MCF 10A (cell line): ENCODE measurements around the gene TLN1. TPM values are rescaled to one million over a fixed set of nuclear protein-coding genes. Genes with fewer than 3 reads are reported as not detected.

Source experiments
- BruUV-seq: library from RNA; stranded (reverse); fragments of 400-500 nt; replicated peaks from 2 replicates; lab custom pipeline; 2021; lab: Mats Ljungman, UMichigan
- CTCF ChIA-PET: fragments of 300-600 bp; sonication (Branson Sonifier 250); formaldehyde crosslinking; extraction: SDS; loops from one replicate; lab custom pipeline; 2021; ENCODE audit warnings: antibody characterized with exemption, inconsistent platforms; lab: Yijun Ruan, JAX
- POLR2A ChIA-PET: fragments of 300-600, 350-650 bp; sonication (Branson Sonifier 250); formaldehyde crosslinking; extraction: SDS; loops from one replicate; lab custom pipeline; 2020; ENCODE audit warnings: antibody characterized with exemption, inconsistent platforms; lab: Yijun Ruan, JAX
- DNase-seq: peaks from one replicate; pipeline ENCODE4 v3.0.0-alpha.2; 2018; ENCODE audit not compliant: unreplicated experiment
- H3K27ac Mint-ChIP-seq: one replicate; pipeline ENCODE4 v1.8.0; 2022; ENCODE audit warnings: mild to moderate bottlenecking, low read depth, mixed read lengths; ENCODE audit not compliant: unreplicated experiment
- H3K27me3 Mint-ChIP-seq: one replicate; pipeline ENCODE4 v1.8.0; 2022; ENCODE audit warnings: mixed read lengths; ENCODE audit not compliant: insufficient read depth, unreplicated experiment
- H3K36me3 Mint-ChIP-seq: one replicate; pipeline ENCODE4 v1.8.0; 2022; ENCODE audit warnings: mild to moderate bottlenecking, moderate library complexity, mixed read lengths; ENCODE audit not compliant: insufficient read depth, unreplicated experiment
- H3K4me1 Mint-ChIP-seq: one replicate; pipeline ENCODE4 v1.8.0; 2022; ENCODE audit warnings: mixed read lengths; ENCODE audit not compliant: insufficient read depth, unreplicated experiment
- H3K4me3 Mint-ChIP-seq: one replicate; pipeline ENCODE4 v1.8.0; 2022; ENCODE audit warnings: mild to moderate bottlenecking, moderate library complexity, mixed read lengths; ENCODE audit not compliant: unreplicated experiment
- H3K9me3 Mint-ChIP-seq: one replicate; pipeline ENCODE4 v1.8.0; 2022; ENCODE audit warnings: mixed read lengths; ENCODE audit not compliant: unreplicated experiment
- CTCF ChIP-seq: fragments of 200-600 bp; IDR thresholded peaks from one replicate; pipeline ENCODE4 v1.8.0; 2022; ENCODE audit warnings: antibody characterized with exemption, mild to moderate bottlenecking; ENCODE audit not compliant: unreplicated experiment
- intact Hi-C: fragments of 100-400 bp; cut with micrococcal nuclease; formaldehyde crosslinking; loops from 2 replicates; pipeline ENCODE4 v1.14.1; 2022
- total RNA-seq: library from RNA; stranded (reverse); gene quantifications from 2 replicates; pipeline ENCODE4 v1.2.3, GENCODE V29; 2022

Gene TLN1
- total RNA-seq, 1 experiment from 2014 or later = 224 TPM

- no peak for DNase-seq
- BruUV-seq = TSS peak; percentile 78
- Mint-ChIP-seq H3K27ac (no peak overlapping the region), H3K4me3 (no peak overlapping the region), H3K9me3 (no peaks in the 10 kb centered on the region), H3K4me1 (no peaks in the 10 kb centered on the region), H3K36me3 (peaks cover 19% of the 10 kb centered on the region), H3K27me3 (no peaks in the 10 kb centered on the region)
- intact Hi-C loops = loop anchor here (2.0 kb wide), 1 partner anchor 31 kb away; no protein-coding TSS in a partner anchor
- ChIA-PET CTCF (interaction anchor here (0.6 to 8.1 kb wide), 25 partner anchors 8 to 166 kb away, joined by 3 to 155 read pairs (median 7); partner anchors contain the start of genes ARHGEF39, CCDC107, CREB3 and GBA2), POLR2A (interaction anchor here (1.5 to 3.4 kb wide), 6 partner anchors 11 to 51 kb away, joined by 3 to 14 read pairs (median 8); partner anchors contain the start of genes ARHGEF39, CCDC107, CREB3 and RMRP)
- TF ChIP-seq CTCF = no peak
Observed at GRCh38 chr9:35697486-35697885, 34.5 kb downstream of the TLN1 start.

GRCh38 chr9:35696520-35697215 is 35.3 kb downstream of the TLN1 start:
- peak; percentile 68 for DNase-seq
- Mint-ChIP-seq H3K27me3 (no peaks in the 10 kb centered on the region), H3K4me1 (no peaks in the 10 kb centered on the region), H3K4me3 (no peak overlapping the region), H3K36me3 (peaks cover 19% of the 10 kb centered on the region), H3K9me3 (no peaks in the 10 kb centered on the region), H3K27ac (no peak overlapping the region)
- intact Hi-C loops = loop anchor here (2.0 kb wide), 1 partner anchor 32 kb away; no protein-coding TSS in a partner anchor
- peak; percentile 72 for TF ChIP-seq CTCF
- CTCF ChIA-PET = interaction anchor here (0.5 to 8.1 kb wide), 34 partner anchors 9 to 645 kb away, joined by 3 to 155 read pairs (median 5); partner anchors contain the start of genes ARHGEF39, CCDC107, CREB3 and GBA2
- POLR2A ChIA-PET = interaction anchor here (0.8 to 3.4 kb wide), 16 partner anchors 12 to 186 kb away, joined by 3 to 14 read pairs (median 4); partner anchors contain the start of genes ARHGEF39, CCDC107, CREB3 and GBA2
- BruUV-seq = no TSS peak

GRCh38 chr9:35695943-35696401 is 36.0 kb downstream of the TLN1 start:
- no TSS peak for BruUV-seq
- CTCF ChIA-PET = interaction anchor here (0.5 to 8.1 kb wide), 29 partner anchors 8 to 1635 kb away, joined by 3 to 155 read pairs (median 6); partner anchors contain the start of genes ARHGEF39, CCDC107, CREB3 and GBA2
- no peaks in the 10 kb centered on the region for H3K9me3 Mint-ChIP-seq
- POLR2A ChIA-PET = interaction anchor here (0.8 to 3.4 kb wide), 17 partner anchors 12 to 186 kb away, joined by 3 to 14 read pairs (median 4); partner anchors contain the start of genes ARHGEF39, CCDC107, CREB3 and GBA2
- H3K4me3 Mint-ChIP-seq = no peak overlapping the region
- H3K27me3 Mint-ChIP-seq = no peaks in the 10 kb centered on the region
- peaks cover 19% of the 10 kb centered on the region for H3K36me3 Mint-ChIP-seq
- TF ChIP-seq CTCF = no peak
- intact Hi-C loops = loop anchor here (2.0 kb wide), 1 partner anchor 33 kb away; no protein-coding TSS in a partner anchor
- no peak for DNase-seq
- H3K4me1 Mint-ChIP-seq = peaks cover 5% of the 10 kb centered on the region
- no peak overlapping the region for H3K27ac Mint-ChIP-seq
